ENCODE data around the gene KCNJ1.

The KCNJ1 gene

DNA sequence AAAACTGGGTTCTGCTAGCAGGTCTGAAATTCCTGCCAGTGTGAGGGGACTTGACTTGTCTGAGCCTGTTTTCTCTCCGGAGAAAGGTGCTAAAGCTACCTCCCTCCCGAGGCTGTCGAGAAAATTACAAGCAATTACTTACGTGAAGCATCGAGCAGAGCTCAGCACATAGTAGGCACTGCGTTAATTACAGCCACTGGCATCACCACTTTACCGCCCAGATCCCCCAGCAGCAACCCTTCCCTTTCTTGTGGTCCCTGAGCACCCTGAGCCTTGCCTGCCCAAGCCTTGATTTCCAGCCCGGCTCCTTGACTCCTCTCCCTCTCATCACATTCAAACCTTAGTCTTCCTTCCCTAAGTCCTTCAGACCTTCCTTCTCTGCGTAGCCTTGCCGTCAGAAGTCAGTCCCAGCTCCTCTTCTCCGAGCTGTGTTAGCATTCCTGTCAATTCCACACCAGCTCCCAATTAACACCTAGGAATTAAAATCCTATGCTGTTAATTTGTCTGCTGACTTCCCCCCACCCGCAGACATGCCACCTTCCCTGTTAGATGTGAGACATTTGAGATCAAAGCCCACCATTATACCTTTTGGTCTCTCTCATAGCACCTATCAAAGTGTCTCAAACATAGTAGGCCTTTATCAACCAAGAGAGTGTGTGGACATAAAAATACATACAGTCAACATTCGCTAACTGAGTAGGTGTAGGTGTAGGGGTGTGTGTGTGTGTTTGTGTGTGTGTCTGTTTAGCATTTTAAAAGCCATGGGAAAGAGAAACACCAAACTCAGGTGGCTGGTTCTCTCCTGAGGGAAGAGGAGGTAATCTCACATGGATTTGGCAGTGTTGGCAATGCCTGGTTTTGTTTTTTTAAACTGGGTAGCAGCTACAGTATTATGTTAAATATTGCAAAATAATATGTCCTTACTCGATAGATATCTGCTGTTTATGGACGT lies 21.2 kb upstream of the KCNJ1 start:
- DNase-seq: no peak
- in situ Hi-C loops (cut with HindIII; ENCODE audit: low pct_ligation_motif_present, low pct_unique_long_range_greater_than_20kb, low sequenced_read_pairs): no loop called here

DNA sequence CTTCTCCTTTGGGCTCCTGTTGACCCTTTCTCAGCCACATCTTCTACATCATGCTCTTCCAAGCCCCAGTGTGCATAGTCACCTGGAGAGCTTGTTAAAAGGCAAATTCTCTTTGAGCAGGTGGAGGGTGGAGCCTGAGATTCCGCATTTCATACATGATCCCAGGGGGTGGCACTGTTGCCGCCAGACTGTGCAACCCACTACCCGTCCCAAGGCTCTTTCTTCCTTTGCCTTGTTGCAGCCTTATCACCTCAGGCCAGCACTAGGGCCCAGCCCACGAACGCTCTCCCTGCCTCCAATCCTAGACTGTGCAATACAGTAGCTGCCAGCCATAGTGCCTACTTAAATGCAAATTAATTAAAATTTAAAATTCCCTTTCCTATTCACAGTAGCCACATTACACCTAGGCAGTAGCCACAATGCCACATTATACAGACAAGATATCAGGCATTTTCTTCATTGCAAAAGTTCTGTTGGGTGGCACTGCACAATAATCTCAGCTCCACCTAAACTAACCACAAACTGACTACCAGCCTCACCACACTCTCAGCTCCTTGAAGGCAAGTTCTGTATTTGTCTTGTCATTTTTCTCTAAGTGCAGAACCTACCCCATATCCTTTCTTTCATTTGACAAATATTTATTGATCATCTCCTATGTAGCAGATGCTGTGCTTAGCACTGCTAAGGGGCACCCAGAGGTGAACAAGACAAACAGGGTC lies 19.5 kb upstream of the KCNJ1 start:
- in situ Hi-C loops (cut with HindIII; ENCODE audit: low pct_ligation_motif_present, low pct_unique_long_range_greater_than_20kb, low sequenced_read_pairs): no loop called here
- peak; percentile 27 for DNase-seq

GRCh38 chr11:128884703-128885338 lies 17.7 kb upstream of the KCNJ1 start:
- DNase-seq: peak; percentile 68
- in situ Hi-C loops (cut with HindIII; ENCODE audit: low pct_ligation_motif_present, low pct_unique_long_range_greater_than_20kb, low sequenced_read_pairs): no loop called here

DNA sequence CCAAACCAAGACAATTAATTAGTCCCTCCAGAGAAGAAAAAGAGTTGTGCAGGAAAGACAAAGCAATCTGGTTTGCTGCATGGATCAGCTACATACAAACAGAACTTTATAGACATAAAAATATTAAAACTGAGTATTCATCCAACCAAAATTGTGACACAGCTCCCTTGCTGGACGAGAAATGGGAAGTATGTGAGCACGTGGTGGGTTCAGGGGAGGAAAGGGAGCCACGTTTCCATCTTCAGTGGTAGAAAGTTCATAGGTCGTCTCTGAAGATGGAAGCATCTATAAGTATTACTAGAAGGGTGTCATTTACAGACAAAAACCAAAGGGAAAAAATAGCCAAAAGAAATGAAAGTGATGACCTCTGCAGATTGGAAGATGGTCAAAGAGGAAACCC lies 17.0 kb upstream of the KCNJ1 start:
- in situ Hi-C loops (cut with HindIII; ENCODE audit: low pct_ligation_motif_present, low pct_unique_long_range_greater_than_20kb, low sequenced_read_pairs): no loop called here
- no peak for DNase-seq

- in situ Hi-C loops (cut with HindIII; ENCODE audit: low pct_ligation_motif_present, low pct_unique_long_range_greater_than_20kb, low sequenced_read_pairs): no loop called here
Observed at GRCh38 chr11:128882451-128882850, 15.4 kb upstream of the KCNJ1 start.

GRCh38 chr11:128881221-128881620 lies 14.1 kb upstream of the KCNJ1 start:
- in situ Hi-C loops (cut with HindIII; ENCODE audit: low pct_ligation_motif_present, low pct_unique_long_range_greater_than_20kb, low sequenced_read_pairs): no loop called here
- DNase-seq: no peak

More at GRCh38 chr11:128882451-128882850, 15.4 kb upstream of the KCNJ1 start:
- no peak for DNase-seq

DNA sequence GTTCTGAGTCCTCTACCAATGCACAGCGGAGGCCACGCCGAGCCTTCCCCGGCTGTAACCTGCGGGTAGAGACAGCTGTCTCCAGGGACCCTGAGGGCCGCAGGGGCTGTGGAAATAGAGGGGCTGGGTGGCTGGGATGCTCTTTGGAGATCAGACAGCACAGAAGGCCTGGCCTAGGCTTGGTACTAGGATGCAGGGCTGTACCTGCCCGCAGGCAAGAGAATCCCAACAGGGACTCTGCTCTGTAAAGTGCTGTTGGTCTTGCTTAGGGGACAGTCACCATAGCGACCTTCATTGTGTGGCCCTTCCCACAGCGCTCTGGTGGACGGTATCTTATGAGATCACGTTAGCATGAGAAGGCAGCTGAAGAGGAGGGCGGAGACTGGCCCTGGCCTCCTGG lies 12.7 kb upstream of the KCNJ1 start:
- in situ Hi-C loops (cut with HindIII; ENCODE audit: low pct_ligation_motif_present, low pct_unique_long_range_greater_than_20kb, low sequenced_read_pairs): no loop called here
- no peak for DNase-seq

GRCh38 chr11:128878455-128878854 lies 11.4 kb upstream of the KCNJ1 start:
- in situ Hi-C loops (cut with HindIII; ENCODE audit: low pct_ligation_motif_present, low pct_unique_long_range_greater_than_20kb, low sequenced_read_pairs): no loop called here
- no peak for DNase-seq

GRCh38 chr11:128877726-128878125 lies 10.6 kb upstream of the KCNJ1 start:
- in situ Hi-C loops (cut with HindIII; ENCODE audit: low pct_ligation_motif_present, low pct_unique_long_range_greater_than_20kb, low sequenced_read_pairs): no loop called here
- DNase-seq: no peak

DNA sequence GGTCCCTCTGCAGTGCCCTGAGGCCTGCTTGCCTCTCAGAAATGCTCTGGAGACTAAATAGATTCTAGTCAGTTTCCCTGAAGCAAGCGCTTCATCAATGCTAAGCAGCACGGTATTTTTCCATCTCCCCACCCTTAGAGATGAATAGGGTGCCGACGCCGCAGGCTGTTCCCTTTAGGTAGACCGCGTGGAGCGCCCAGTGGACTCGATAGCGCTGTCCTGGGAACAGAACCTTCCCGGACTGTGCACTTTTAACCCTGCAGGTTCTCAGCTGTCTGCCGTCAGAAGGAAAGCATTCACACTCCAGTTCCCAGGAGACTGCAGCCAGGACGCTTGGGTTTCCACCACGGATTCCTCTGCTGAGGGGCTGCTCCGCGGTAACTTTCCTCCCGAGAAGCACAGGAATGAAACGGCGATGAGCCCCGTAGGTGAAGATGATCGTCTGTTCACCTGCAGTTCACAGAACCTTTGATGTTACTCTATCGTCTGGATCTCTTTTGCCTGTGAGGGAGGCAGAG lies 9.1 kb upstream of the KCNJ1 start:
- DNase-seq: no peak
- in situ Hi-C loops (cut with HindIII; ENCODE audit: low pct_ligation_motif_present, low pct_unique_long_range_greater_than_20kb, low sequenced_read_pairs): no loop called here

DNA sequence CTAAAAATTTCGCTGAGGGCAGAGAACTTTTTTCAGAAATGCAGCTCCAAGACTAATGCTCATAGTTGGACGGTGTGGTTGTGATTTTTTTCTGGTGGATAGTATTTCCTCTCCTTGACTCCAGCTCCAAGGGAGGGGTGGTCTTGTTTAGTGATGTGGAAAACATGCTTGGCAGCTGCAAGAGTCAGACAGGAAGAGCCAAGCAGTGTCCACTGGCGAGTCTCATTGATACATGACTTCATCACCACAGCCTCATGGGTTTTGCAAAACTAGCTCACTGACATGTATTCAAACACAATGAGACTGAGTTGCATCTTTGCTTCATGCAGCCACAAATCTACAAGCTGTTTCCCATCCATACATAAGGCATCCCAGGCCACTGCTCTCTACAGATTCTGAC lies 7.3 kb upstream of the KCNJ1 start:
- in situ Hi-C loops (cut with HindIII; ENCODE audit: low pct_ligation_motif_present, low pct_unique_long_range_greater_than_20kb, low sequenced_read_pairs): no loop called here
- DNase-seq: no peak

GRCh38 chr11:128872594-128872993 lies 5.5 kb upstream of the KCNJ1 start:
- in situ Hi-C loops (cut with HindIII; ENCODE audit: low pct_ligation_motif_present, low pct_unique_long_range_greater_than_20kb, low sequenced_read_pairs): no loop called here
- no peak for DNase-seq

- in situ Hi-C loops (cut with HindIII; ENCODE audit: low pct_ligation_motif_present, low pct_unique_long_range_greater_than_20kb, low sequenced_read_pairs): no loop called here
- DNase-seq: no peak
Observed at GRCh38 chr11:128872094-128872493, 5.0 kb upstream of the KCNJ1 start.

GRCh38 chr11:128871168-128871610 lies 4.1 kb upstream of the KCNJ1 start:
- DNase-seq: no peak
- in situ Hi-C loops (cut with HindIII; ENCODE audit: low pct_ligation_motif_present, low pct_unique_long_range_greater_than_20kb, low sequenced_read_pairs): no loop called here

- no peak for DNase-seq
- in situ Hi-C loops (cut with HindIII; ENCODE audit: low pct_ligation_motif_present, low pct_unique_long_range_greater_than_20kb, low sequenced_read_pairs): no loop called here
Observed at GRCh38 chr11:128868841-128869671, 2.0 kb upstream of the KCNJ1 start.

GRCh38 chr11:128865490-128865889 lies 1.6 kb downstream of the KCNJ1 start:
- peak; percentile 69 for DNase-seq

GRCh38 chr11:128862908-128863660 lies 4.0 kb downstream of the KCNJ1 start:
- in situ Hi-C loops (cut with HindIII; ENCODE audit: low pct_ligation_motif_present, low pct_unique_long_range_greater_than_20kb, low sequenced_read_pairs): no loop called here
- DNase-seq: peak; percentile 4

More at GRCh38 chr11:128865490-128865889, 1.6 kb downstream of the KCNJ1 start:
- in situ Hi-C loops (cut with HindIII; ENCODE audit: low pct_ligation_motif_present, low pct_unique_long_range_greater_than_20kb, low sequenced_read_pairs): no loop called here
